Transverse colon (tissue), 4 donors: Measurements from ENCODE around the gene COMMD4.

Source experiments
- CTCF ChIP-seq, 5 experiments: fragments of 200-600 bp in 3 of 5; fragments of 450-650 bp in 2 of 5; sonication (generic) in 3 of 5; IDR thresholded peaks; 1 replicate in 2 of 5; 2 replicates in 3 of 5; pipeline ENCODE4 v1.5.1; 2016 to 2017; ENCODE audit warnings: antibody characterized with exemption in 5 of 5, inconsistent platforms in 3 of 5, mild to moderate bottlenecking in 2 of 5, moderate library complexity in 1 of 5
- EP300 ChIP-seq: sonication (generic); formaldehyde crosslinking; IDR thresholded peaks from one replicate; pipeline ENCODE4 v1.6.1; 2017; ENCODE audit warnings: antibody characterized with exemption, low read depth
- POLR2A ChIP-seq: fragments of 450-650 bp; IDR thresholded peaks from one replicate; pipeline ENCODE4 v1.6.1; 2016; ENCODE audit warnings: antibody characterized with exemption, mild to moderate bottlenecking, moderate library complexity
- POLR2AphosphoS5 ChIP-seq, 3 donors: sonication (generic); formaldehyde crosslinking; IDR thresholded peaks; one replicate each; pipeline ENCODE4 v1.6.1; 2016; ENCODE audit warnings: antibody characterized with exemption in 3 of 3

GRCh38 chr15:75371486-75371885 lies 35.6 kb downstream of the COMMD4 start:
- no peak for TF ChIP-seq CTCF (IDR thresholded peaks at IDR 0.05)
- TF ChIP-seq EP300: no peak
- no peak for TF ChIP-seq POLR2AphosphoS5 (IDR thresholded peaks at IDR 0.05)
- TF ChIP-seq POLR2A: no peak
